NCI-H345 treated with DMSO at 0.1 percent for 48 hours (cell line): ENCODE measurements around the gene THBS1.
A peak's percentile ranks its signal among the peaks of the same experiment; 100 is the strongest.

Experiments
- DNase-seq: peaks from one replicate; lab custom pipeline; 2025; ENCODE audit not compliant: unreplicated experiment; lab: John Stamatoyannopoulos, UW

THBS1 gene

DNA sequence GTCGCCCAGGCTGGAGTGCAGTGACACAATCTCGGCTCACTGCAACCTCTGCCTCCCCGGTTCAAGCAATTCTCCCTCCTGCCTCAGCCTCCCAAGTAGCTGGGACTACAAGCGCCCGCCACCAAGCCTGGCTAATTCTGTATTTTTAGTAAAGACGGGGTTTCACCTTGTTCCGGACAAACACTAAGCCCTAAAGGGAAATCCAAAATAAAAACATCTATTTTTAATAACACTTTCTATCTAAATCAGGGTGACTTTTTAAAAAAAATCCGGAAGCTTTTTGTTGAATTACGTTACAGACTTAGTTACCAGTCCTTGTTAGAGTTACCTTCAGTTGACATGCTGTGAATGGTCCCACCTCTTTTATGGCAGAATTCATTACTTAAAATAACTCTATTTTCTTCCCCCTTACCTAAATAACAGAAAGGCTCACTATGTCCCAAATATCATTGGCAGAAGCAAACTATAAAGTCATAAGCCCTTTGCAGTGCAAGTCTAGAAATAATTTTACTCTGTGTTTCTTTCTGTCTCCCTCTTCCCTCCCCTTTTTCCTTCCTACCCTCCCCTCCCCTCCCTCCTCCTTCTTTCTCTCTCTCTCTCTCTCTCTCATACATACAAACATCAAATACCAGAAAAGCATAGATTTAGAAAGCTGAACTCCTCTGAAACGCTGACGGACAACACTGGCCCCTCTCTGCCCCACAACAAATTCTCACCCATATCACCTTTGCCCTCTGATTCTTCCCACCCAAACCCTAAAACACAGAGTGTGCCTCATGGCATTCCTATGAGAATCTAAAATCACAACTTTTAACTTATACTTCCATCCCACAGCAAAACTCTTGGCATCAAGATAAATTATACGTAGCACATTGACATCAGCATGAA lies 18.3 kb downstream of the THBS1 start:
- DNase-seq: no peak

- no peak for DNase-seq
Measured at GRCh38 chr15:39599871-39600270, 19.0 kb downstream of the THBS1 start.

DNA sequence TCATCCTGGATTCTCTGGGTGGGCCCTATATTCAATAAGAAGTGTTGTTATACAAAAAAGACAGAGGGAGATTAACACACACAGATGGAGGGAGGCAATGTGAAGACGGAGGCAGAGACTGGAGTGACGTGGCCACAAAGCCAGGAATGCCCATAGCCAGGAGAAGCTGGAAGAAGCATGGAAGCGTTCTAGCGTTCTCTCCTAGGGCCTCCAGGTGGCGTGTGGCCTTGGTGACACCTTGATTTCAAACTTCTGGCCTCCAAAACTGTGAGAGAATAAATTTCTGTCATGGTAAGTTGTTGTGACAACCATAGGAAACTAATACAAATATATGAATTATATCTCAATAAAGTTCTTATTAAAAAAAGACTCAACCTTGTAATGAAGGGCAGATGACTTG lies 21.3 kb downstream of the THBS1 start:
- no peak for DNase-seq

- DNase-seq: no peak
Measured at GRCh38 chr15:39605146-39605545, 24.3 kb downstream of the THBS1 start.

- no peak for DNase-seq
Measured at GRCh38 chr15:39608185-39609139, 27.6 kb downstream of the THBS1 start.

GRCh38 chr15:39609166-39609916 lies 28.5 kb downstream of the THBS1 start:
- DNase-seq: no peak

GRCh38 chr15:39610665-39611064 lies 29.8 kb downstream of the THBS1 start:
- no peak for DNase-seq

DNA sequence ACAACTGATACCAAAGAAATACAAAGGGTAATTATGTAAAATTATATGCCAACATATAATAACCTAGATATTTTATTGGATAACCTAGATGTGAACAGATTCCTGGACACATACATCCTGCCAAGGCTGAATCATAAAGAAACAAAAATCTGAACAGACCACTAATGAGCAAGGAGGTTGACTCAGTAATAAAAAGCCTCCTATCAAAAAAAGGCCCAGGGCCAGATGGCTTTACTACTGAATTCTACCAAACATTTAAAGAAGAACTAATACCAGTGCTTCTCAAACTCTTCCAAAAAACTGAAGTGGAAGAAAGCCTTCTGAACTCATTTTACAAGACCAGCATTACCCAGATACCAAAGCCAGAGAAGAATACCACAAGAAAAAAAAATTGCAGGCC lies 32.4 kb downstream of the THBS1 start:
- no peak for DNase-seq

GRCh38 chr15:39613861-39614260 lies 33.0 kb downstream of the THBS1 start:
- DNase-seq: no peak

GRCh38 chr15:39616731-39617455 lies 36.0 kb downstream of the THBS1 start:
- DNase-seq: no peak

DNA sequence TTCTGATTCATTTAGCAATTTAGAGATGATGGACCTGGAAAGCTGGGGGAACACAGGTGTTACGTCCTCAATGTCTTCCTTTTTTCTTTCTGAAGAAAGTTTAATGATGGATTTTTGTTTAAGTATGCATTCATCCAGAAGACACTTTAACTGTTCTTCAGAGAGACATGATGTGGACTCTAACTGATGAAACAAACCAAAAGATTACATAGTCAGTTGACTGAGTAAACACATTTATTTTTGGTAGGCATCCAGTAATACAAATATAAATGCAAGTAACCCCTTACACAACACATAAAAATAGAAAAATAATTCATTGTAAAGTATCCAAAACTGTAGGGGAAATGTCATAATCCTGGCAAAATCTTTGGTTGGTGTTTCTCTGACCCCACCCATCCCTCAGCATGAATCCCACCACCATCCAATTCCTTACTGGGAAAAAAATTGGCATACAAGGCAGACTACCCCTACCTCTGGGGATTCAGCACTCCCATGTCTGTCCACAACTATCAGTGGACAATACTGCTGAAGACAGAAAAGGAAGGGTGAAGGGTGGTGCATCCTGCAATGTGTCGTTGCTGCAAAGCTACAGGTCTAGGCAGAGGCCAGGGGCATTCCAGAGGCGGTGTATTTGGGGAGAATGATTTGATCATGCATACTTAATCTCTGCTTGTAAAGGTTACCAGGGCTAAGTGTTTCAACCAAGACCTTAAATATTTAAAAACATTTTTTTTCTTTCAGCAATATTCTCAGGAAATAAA lies 37.4 kb downstream of the THBS1 start:
- no peak for DNase-seq

GRCh38 chr15:39621210-39621609 lies 40.3 kb downstream of the THBS1 start:
- DNase-seq: peak; percentile 54

DNA sequence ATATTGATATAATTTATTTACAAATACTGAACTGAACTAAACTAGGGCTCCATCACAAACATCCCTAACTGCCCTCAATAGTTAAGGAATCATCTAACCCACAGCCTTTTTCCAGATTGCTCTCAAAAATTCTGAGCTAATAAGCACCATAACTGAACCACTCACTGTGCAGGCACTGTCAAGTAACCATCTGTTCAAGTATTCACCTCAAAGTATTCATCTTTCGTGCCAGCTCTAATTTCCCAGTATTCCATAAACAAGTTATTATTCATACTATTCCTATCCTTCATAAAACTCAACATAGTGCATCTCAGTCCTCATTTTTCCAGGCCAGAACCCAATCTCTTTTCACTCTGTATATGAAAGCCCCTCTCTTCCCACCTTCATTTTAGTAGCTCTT lies 41.1 kb downstream of the THBS1 start:
- no peak for DNase-seq

DNA sequence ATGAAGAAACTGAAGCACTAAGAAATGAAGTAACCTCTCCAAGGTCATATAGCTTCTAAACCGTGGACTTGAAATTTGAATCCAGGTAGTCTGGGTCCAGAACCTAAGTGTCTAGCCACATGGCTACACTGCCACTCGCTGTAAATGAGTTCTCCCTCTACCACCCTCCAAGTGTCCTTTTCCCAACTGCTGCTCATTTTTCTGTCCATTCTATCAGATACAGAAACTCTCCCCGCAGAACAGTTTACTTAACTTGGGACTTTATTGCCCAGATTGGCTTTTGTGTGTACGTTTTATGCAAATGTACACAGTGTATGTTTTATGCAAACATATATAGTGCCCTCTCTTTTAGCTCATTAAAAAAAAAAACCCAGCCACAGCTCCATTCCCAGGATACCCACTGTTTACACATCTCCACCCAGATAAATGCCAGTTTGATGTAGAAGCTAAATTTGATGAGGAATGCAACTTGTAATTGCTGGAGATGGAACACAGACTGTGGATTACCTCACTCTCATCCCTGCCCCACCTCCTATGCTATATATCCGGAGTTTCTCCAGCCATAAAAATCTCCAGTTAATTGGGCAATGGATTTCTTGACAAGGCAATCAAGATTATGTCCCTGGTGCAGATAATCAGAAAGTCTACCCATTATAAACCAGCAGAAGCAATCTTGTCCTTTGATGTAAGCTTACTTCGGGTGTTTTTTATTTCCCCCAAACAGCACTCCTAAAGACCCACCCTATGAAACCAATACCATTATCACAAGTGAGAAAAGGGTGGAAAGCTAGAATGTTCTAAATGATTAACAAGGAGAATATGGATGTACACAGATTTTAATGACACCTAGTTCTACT lies 42.0 kb downstream of the THBS1 start:
- no peak for DNase-seq

GRCh38 chr15:39623529-39623931 lies 42.7 kb downstream of the THBS1 start:
- no peak for DNase-seq

DNA sequence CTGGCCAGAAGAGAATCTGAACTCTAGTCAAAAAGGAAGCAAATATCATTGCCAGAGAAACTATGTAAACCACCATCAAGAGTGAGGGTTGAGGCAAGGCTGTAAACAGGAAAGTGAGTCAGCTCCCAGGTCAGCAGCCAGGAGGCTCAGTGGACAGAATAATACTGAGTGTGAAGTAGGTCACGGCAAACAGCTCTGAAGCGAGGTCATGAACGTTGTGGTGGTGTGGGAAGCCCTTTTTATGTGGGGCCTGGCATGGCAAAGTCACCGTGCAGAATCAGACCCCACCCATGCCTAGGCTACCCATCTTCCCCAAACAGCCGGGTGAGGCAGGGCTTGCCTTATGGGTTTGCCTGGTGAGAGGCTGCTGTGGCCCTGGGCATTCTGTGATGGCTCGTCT lies 43.9 kb downstream of the THBS1 start:
- no peak for DNase-seq

GRCh38 chr15:39625451-39625850 lies 44.6 kb downstream of the THBS1 start:
- DNase-seq: no peak

- no peak for DNase-seq
Measured at GRCh38 chr15:39625856-39626255, 45.0 kb downstream of the THBS1 start.
